Activated naive CD8-positive, alpha-beta T cell treated with anti-CD3 and anti-CD28 coated beads, Interleukin-2, amount 10 ng/mL, durations not matched to agents 7 days and 5 days (primary cell): ENCODE measurements around the gene GOLT1A. TPM values are rescaled to one million over a fixed set of nuclear protein-coding genes. Genes with fewer than 3 reads are reported as not detected.
"Not testable (repeated sequence)": the region's sequence is repeated elsewhere in the genome, so short reads cannot be mapped to it uniquely, and the experiment has no call there.

Source experiments
- ATAC-seq: fragments of 150-1000 bp; cut with Tn5 transposase; one replicate; pipeline ENCODE4 v1.10.0; 2021; ENCODE audit warnings: low read depth, moderate library complexity
- POLR2A ChIA-PET: fragments of 350-600 bp; sonication (Branson Sonifier 250); formaldehyde crosslinking; loops from one replicate; lab custom pipeline; 2021; ENCODE audit warnings: antibody characterized with exemption; lab: Charles Lee
- DNase-seq: peaks from one replicate; pipeline ENCODE4 v3.0.0; 2021
- H3K27ac Mint-ChIP-seq: one replicate; pipeline ENCODE4 v1.8.0; 2022; ENCODE audit warnings: mild to moderate bottlenecking, mixed read lengths
- H3K27me3 Mint-ChIP-seq: one replicate; pipeline ENCODE4 v1.8.0; 2022; ENCODE audit warnings: mild to moderate bottlenecking, moderate library complexity, mixed read lengths
- H3K36me3 Mint-ChIP-seq: one replicate; pipeline ENCODE4 v1.8.0; 2021; ENCODE audit warnings: mild to moderate bottlenecking, mixed read lengths
- H3K4me1 Mint-ChIP-seq: one replicate; pipeline ENCODE4 v1.8.0; 2021; ENCODE audit warnings: mixed read lengths
- H3K4me3 Mint-ChIP-seq: one replicate; pipeline ENCODE4 v1.8.0; 2022; ENCODE audit warnings: mild to moderate bottlenecking, moderate library complexity, mixed read lengths
- H3K9me3 Mint-ChIP-seq: one replicate; pipeline ENCODE4 v1.8.0; 2021; ENCODE audit warnings: mixed read lengths
- total RNA-seq, 2 experiments: library from RNA; stranded (reverse); gene quantifications; one replicate each; pipeline ENCODE4 v1.2.3, GENCODE V29; 2021

The GOLT1A gene
- total RNA-seq, 2 experiments from 2014 or later = not detected

- ATAC-seq, H3K4me1 Mint-ChIP-seq, H3K9me3 Mint-ChIP-seq, H3K36me3 Mint-ChIP-seq, POLR2A ChIA-PET, DNase-seq, H3K4me3 Mint-ChIP-seq, H3K27me3 Mint-ChIP-seq, H3K27ac Mint-ChIP-seq: not testable (repeated sequence)
Observed at GRCh38 chr1:204239401-204239800, 25.6 kb upstream of the GOLT1A start.

- POLR2A ChIA-PET, H3K9me3 Mint-ChIP-seq, H3K4me1 Mint-ChIP-seq, ATAC-seq, H3K36me3 Mint-ChIP-seq, DNase-seq, H3K27ac Mint-ChIP-seq, H3K27me3 Mint-ChIP-seq, H3K4me3 Mint-ChIP-seq: not testable (repeated sequence)
Observed at GRCh38 chr1:204238520-204238919, 24.7 kb upstream of the GOLT1A start.

- H3K9me3 Mint-ChIP-seq, H3K4me1 Mint-ChIP-seq, H3K27me3 Mint-ChIP-seq, DNase-seq, H3K4me3 Mint-ChIP-seq, POLR2A ChIA-PET, H3K27ac Mint-ChIP-seq, H3K36me3 Mint-ChIP-seq, ATAC-seq: not testable (repeated sequence)
Observed at GRCh38 chr1:204237515-204237914, 23.7 kb upstream of the GOLT1A start.

GRCh38 chr1:204232526-204232925 is 18.7 kb upstream of the GOLT1A start:
- POLR2A ChIA-PET = interaction anchor here (0.6 kb wide), 1 partner anchor 36 kb away, joined by 3 read pairs; no protein-coding TSS in a partner anchor
- no peak overlapping the region for H3K27ac Mint-ChIP-seq
- no peak overlapping the region for H3K4me3 Mint-ChIP-seq

GRCh38 chr1:204230211-204230610 is 16.4 kb upstream of the GOLT1A start:
- no peak for DNase-seq
- Mint-ChIP-seq H3K27me3 (peaks cover 2% of the 10 kb centered on the region), H3K4me3 (no peak overlapping the region), H3K9me3 (no peaks in the 10 kb centered on the region), H3K4me1 (no peaks in the 10 kb centered on the region), H3K27ac (no peak overlapping the region), H3K36me3 (no peaks in the 10 kb centered on the region)
- ATAC-seq = no peak
- POLR2A ChIA-PET = no interaction called here

More at GRCh38 chr1:204232526-204232925, 18.7 kb upstream of the GOLT1A start:
- H3K9me3 Mint-ChIP-seq = no peaks in the 10 kb centered on the region
- H3K4me1 Mint-ChIP-seq = no peaks in the 10 kb centered on the region
- ATAC-seq (no peak), DNase-seq (no peak)
- no peaks in the 10 kb centered on the region for H3K36me3 Mint-ChIP-seq
- H3K27me3 Mint-ChIP-seq = peaks cover 4% of the 10 kb centered on the region

GRCh38 chr1:204228896-204229295 is 15.1 kb upstream of the GOLT1A start:
- Mint-ChIP-seq H3K27me3 (peaks cover 2% of the 10 kb centered on the region), H3K9me3 (no peaks in the 10 kb centered on the region)
- POLR2A ChIA-PET = no interaction called here

GRCh38 chr1:204227996-204228785 is 14.4 kb upstream of the GOLT1A start:
- H3K4me1 Mint-ChIP-seq = no peaks in the 10 kb centered on the region
- no peak for DNase-seq
- H3K27me3 Mint-ChIP-seq = no peaks in the 10 kb centered on the region
- no peak for ATAC-seq
- POLR2A ChIA-PET = no interaction called here
- no peaks in the 10 kb centered on the region for H3K9me3 Mint-ChIP-seq
- H3K4me3 Mint-ChIP-seq = no peak overlapping the region
- no peaks in the 10 kb centered on the region for H3K36me3 Mint-ChIP-seq
- H3K27ac Mint-ChIP-seq = no peak overlapping the region

More at GRCh38 chr1:204228896-204229295, 15.1 kb upstream of the GOLT1A start:
- Mint-ChIP-seq H3K27ac (no peak overlapping the region), H3K36me3 (no peaks in the 10 kb centered on the region), H3K4me1 (no peaks in the 10 kb centered on the region), H3K4me3 (no peak overlapping the region)
- DNase-seq = no peak
- no peak for ATAC-seq

- H3K27ac Mint-ChIP-seq = no peak overlapping the region
- H3K4me3 Mint-ChIP-seq = no peak overlapping the region
- POLR2A ChIA-PET = no interaction called here
- H3K4me1 Mint-ChIP-seq = no peaks in the 10 kb centered on the region
- H3K27me3 Mint-ChIP-seq = no peaks in the 10 kb centered on the region
- no peaks in the 10 kb centered on the region for H3K36me3 Mint-ChIP-seq
- no peaks in the 10 kb centered on the region for H3K9me3 Mint-ChIP-seq
- DNase-seq (no peak), ATAC-seq (no peak)
Observed at GRCh38 chr1:204227351-204227750, 13.6 kb upstream of the GOLT1A start.

- POLR2A ChIA-PET = no interaction called here
- Mint-ChIP-seq H3K27ac (no peak overlapping the region), H3K9me3 (no peaks in the 10 kb centered on the region), H3K4me3 (no peak overlapping the region), H3K4me1 (no peaks in the 10 kb centered on the region), H3K36me3 (no peaks in the 10 kb centered on the region), H3K27me3 (no peaks in the 10 kb centered on the region)
- ATAC-seq (no peak), DNase-seq (no peak)
Observed at GRCh38 chr1:204225841-204226735, 12.3 kb upstream of the GOLT1A start.

- no peaks in the 10 kb centered on the region for H3K9me3 Mint-ChIP-seq
- no peak for DNase-seq
- H3K4me1 Mint-ChIP-seq = no peaks in the 10 kb centered on the region
- no peaks in the 10 kb centered on the region for H3K36me3 Mint-ChIP-seq
- POLR2A ChIA-PET = no interaction called here
- H3K27ac Mint-ChIP-seq = no peak overlapping the region
- H3K27me3 Mint-ChIP-seq = no peaks in the 10 kb centered on the region
- no peak overlapping the region for H3K4me3 Mint-ChIP-seq
- ATAC-seq = no peak
Observed at GRCh38 chr1:204224655-204225054, 10.9 kb upstream of the GOLT1A start.

GRCh38 chr1:204223129-204223860 is 9.5 kb upstream of the GOLT1A start:
- Mint-ChIP-seq H3K4me1 (peaks cover 6% of the 10 kb centered on the region), H3K9me3 (no peaks in the 10 kb centered on the region), H3K27me3 (no peaks in the 10 kb centered on the region), H3K4me3 (no peak overlapping the region), H3K36me3 (no peaks in the 10 kb centered on the region), H3K27ac (no peak overlapping the region)
- ATAC-seq (no peak), DNase-seq (no peak)
- POLR2A ChIA-PET = no interaction called here

- peaks cover 6% of the 10 kb centered on the region for H3K4me1 Mint-ChIP-seq
- no peak overlapping the region for H3K4me3 Mint-ChIP-seq
- no peak for ATAC-seq
- H3K36me3 Mint-ChIP-seq = no peaks in the 10 kb centered on the region
- H3K27ac Mint-ChIP-seq = no peak overlapping the region
- H3K9me3 Mint-ChIP-seq = no peaks in the 10 kb centered on the region
- POLR2A ChIA-PET = no interaction called here
- DNase-seq = no peak
- no peaks in the 10 kb centered on the region for H3K27me3 Mint-ChIP-seq
Observed at GRCh38 chr1:204222764-204223055, 8.9 kb upstream of the GOLT1A start.

- H3K4me3 Mint-ChIP-seq = no peak overlapping the region
Observed at GRCh38 chr1:204222006-204222763, 8.4 kb upstream of the GOLT1A start.

More at GRCh38 chr1:204222006-204222763, 8.4 kb upstream of the GOLT1A start:
- Mint-ChIP-seq H3K36me3 (no peaks in the 10 kb centered on the region), H3K27me3 (no peaks in the 10 kb centered on the region), H3K4me1 (peaks cover 6% of the 10 kb centered on the region), H3K9me3 (no peaks in the 10 kb centered on the region), H3K27ac (no peak overlapping the region)
- ATAC-seq (no peak), DNase-seq (no peak)
- POLR2A ChIA-PET = no interaction called here
